ENCODE results near the gene CCDC116.

- TF ChIP-seq CTCF (IDR thresholded peaks at IDR 0.05) (no peak), POLR2AphosphoS5 (IDR thresholded peaks at IDR 0.05) (no peak)
Measured at GRCh38 chr22:21622011-21622918, 10.3 kb upstream of the CCDC116 start.

All from upper lobe of left lung (tissue), 4 donors.